WERI-Rb-1 (cell line): ENCODE measurements around the gene EPGN.

Experiments
- DNase-seq: peaks from one replicate; pipeline ENCODE4 v3.0.0-alpha.2; 2020
- H3K27ac ChIP-seq: fragments of 250-450 bp; sonication (Bioruptor Pico); 2 replicates; pipeline ENCODE4 v1.5.1; 2020; ENCODE audit warnings: mild to moderate bottlenecking, moderate library complexity
- H3K27me3 ChIP-seq: fragments of 250-450 bp; sonication (Bioruptor Pico); 2 replicates; pipeline ENCODE4 v1.5.1; 2021; ENCODE audit warnings: mild to moderate bottlenecking, low read depth, moderate library complexity; ENCODE audit not compliant: insufficient read depth, severe bottlenecking
- H3K36me3 ChIP-seq: fragments of 250-450 bp; sonication (Bioruptor Pico); 2 replicates; pipeline ENCODE4 v1.5.1; 2020; ENCODE audit warnings: mild to moderate bottlenecking, moderate library complexity
- H3K4me3 ChIP-seq: 2 replicates; pipeline ENCODE4 v1.5.1; 2011; ENCODE audit warnings: low read depth, mild to moderate bottlenecking, control low read depth, low read length
- H3K9me3 ChIP-seq: fragments of 250-450 bp; sonication (Bioruptor Pico); 2 replicates; pipeline ENCODE4 v1.5.1; 2021; ENCODE audit warnings: mild to moderate bottlenecking, moderate library complexity; ENCODE audit not compliant: severe bottlenecking
- CTCF ChIP-seq: IDR thresholded peaks from 2 replicates; pipeline ENCODE4 v1.5.1; 2011; ENCODE audit warnings: low read depth, mild to moderate bottlenecking, control low read depth, inconsistent platforms, low read length

EPGN gene

GRCh38 chr4:74364652-74365491 is 56.6 kb downstream of the EPGN start, which contains the start of gene EREG:
TSS of gene EREG (plus strand) at chr4:74365145. CDS start at chr4:74365309, 164 bp downstream.
- no peak within 1 kb of the TSS for H3K4me3 ChIP-seq
- H3K36me3 ChIP-seq = no peaks in the 10 kb centered on the region
- no peaks in the 10 kb centered on the region for H3K27me3 ChIP-seq
- H3K9me3 ChIP-seq = no peaks in the 10 kb centered on the region
- no peak within 1 kb of the TSS for H3K27ac ChIP-seq
- TF ChIP-seq CTCF = no peak
- DNase-seq = no peak

- H3K27ac ChIP-seq = no peak overlapping the region
- DNase-seq = no peak
Measured at GRCh38 chr4:74365761-74366160, 57.5 kb downstream of the EPGN start.

More at GRCh38 chr4:74365761-74366160, 57.5 kb downstream of the EPGN start:
- Histone ChIP-seq H3K36me3 (no peaks in the 10 kb centered on the region), H3K4me3 (no peak overlapping the region), H3K27me3 (no peaks in the 10 kb centered on the region), H3K9me3 (no peaks in the 10 kb centered on the region)
- no peak for TF ChIP-seq CTCF
